CD4-positive, alpha-beta T cell (primary cell): ENCODE measurements around the gene PLEK. TPM values are rescaled to one million over a fixed set of nuclear protein-coding genes. Genes with fewer than 3 reads are reported as not detected.

Experiments
- ATAC-seq: fragments of 200-7000 bp; cut with Tn5 transposase; one replicate; pipeline ENCODE4 v1.10.0; 2022; ENCODE audit warnings: mild to moderate bottlenecking; ENCODE audit not compliant: poor library complexity
- CTCF ChIA-PET: fragments of 350-600 bp; sonication (Branson Sonifier 250); formaldehyde crosslinking; loops from one replicate; lab custom pipeline; 2021; ENCODE audit warnings: antibody characterized with exemption, inconsistent platforms; lab: Charles Lee
- POLR2A ChIA-PET: fragments of 350-600 bp; sonication (Branson Sonifier 250); formaldehyde crosslinking; loops from one replicate; lab custom pipeline; 2021; ENCODE audit warnings: antibody characterized with exemption, inconsistent platforms; lab: Charles Lee
- DNase-seq, 14 experiments: peaks; one replicate each; pipeline ENCODE4 v3.0.0-alpha.2; 2013 to 2020; ENCODE audit warnings: mixed read lengths in 2 of 14
- H3K27ac ChIP-seq, 2 donors: one replicate each; pipeline versions ENCODE4 v1.5.1 to v1.7.0; 2013; ENCODE audit warnings: low read length in 2 of 2, low read depth in 1 of 2, mild to moderate bottlenecking in 1 of 2
- H3K27me3 ChIP-seq, 2 experiments: 1 replicate in 1 of 2; 2 replicates in 1 of 2; pipeline versions ENCODE4 v1.6.1 to v1.7.0; 2013; ENCODE audit warnings: low read length in 2 of 2, control low read depth in 1 of 2, mild to moderate bottlenecking in 1 of 2, moderate library complexity in 1 of 2; ENCODE audit not compliant: insufficient read depth in 2 of 2, control insufficient read depth in 1 of 2
- H3K36me3 ChIP-seq: one replicate; pipeline ENCODE4 v1.6.1; 2013; ENCODE audit warnings: low read length, control low read depth; ENCODE audit not compliant: insufficient read depth
- H3K4me1 ChIP-seq: one replicate; pipeline ENCODE4 v1.6.1; 2013; ENCODE audit warnings: low read length, control low read depth; ENCODE audit not compliant: insufficient read depth
- H3K4me3 ChIP-seq: one replicate; pipeline ENCODE4 v1.5.1; 2013; ENCODE audit warnings: mild to moderate bottlenecking, low read length, moderate library complexity
- H3K9me3 ChIP-seq, 2 experiments: 1 replicate in 1 of 2; 2 replicates in 1 of 2; pipeline versions ENCODE4 v1.6.1 to v1.7.0; 2013; ENCODE audit warnings: low read length in 2 of 2, mild to moderate bottlenecking in 2 of 2, control low read depth in 1 of 2, moderate library complexity in 1 of 2; ENCODE audit not compliant: control insufficient read depth in 1 of 2, insufficient read depth in 1 of 2
- H3K27ac Mint-ChIP-seq: one replicate; pipeline ENCODE4 v1.8.0; 2020; ENCODE audit warnings: mixed read lengths
- H3K27me3 Mint-ChIP-seq: one replicate; pipeline ENCODE4 v1.8.0; 2021; ENCODE audit warnings: mixed read lengths
- H3K36me3 Mint-ChIP-seq: one replicate; pipeline ENCODE4 v1.8.0; 2021; ENCODE audit warnings: low read depth, mixed read lengths
- H3K4me1 Mint-ChIP-seq: one replicate; pipeline ENCODE4 v1.8.0; 2021; ENCODE audit warnings: low read depth, mixed read lengths
- H3K4me3 Mint-ChIP-seq: one replicate; pipeline ENCODE4 v1.8.0; 2020; ENCODE audit warnings: mild to moderate bottlenecking, mixed read lengths
- H3K9me3 Mint-ChIP-seq: one replicate; pipeline ENCODE4 v1.8.0; 2020; ENCODE audit warnings: mixed read lengths
- intact Hi-C, 2 experiments: fragments of 100-400 bp; cut with DNase I in 1 of 2; cut with micrococcal nuclease in 1 of 2; formaldehyde crosslinking; loops; one replicate each; pipeline versions ENCODE4 v1.15.1 to v1.9.0; 2023 to 2025; cut with DNase I, micrococcal nuclease
- total RNA-seq, 174 experiments: library from RNA in 2 of 174; stranded (reverse) in 2 of 174; gene quantifications; one replicate each; pipeline ENCODE4 v1.2.3 and lab custom pipeline; 2021 to 2026
- TF ChIP-seq, protein P1 (sequence below): fragments of 200-600 bp; IDR thresholded peaks from one replicate; pipeline ENCODE4 v1.8.0; 2022; ENCODE audit warnings: antibody characterized with exemption, mild to moderate bottlenecking

Gene PLEK
- total RNA-seq, 2 experiments from 2014 or later = 5.3 to 6.3 TPM

DNA sequence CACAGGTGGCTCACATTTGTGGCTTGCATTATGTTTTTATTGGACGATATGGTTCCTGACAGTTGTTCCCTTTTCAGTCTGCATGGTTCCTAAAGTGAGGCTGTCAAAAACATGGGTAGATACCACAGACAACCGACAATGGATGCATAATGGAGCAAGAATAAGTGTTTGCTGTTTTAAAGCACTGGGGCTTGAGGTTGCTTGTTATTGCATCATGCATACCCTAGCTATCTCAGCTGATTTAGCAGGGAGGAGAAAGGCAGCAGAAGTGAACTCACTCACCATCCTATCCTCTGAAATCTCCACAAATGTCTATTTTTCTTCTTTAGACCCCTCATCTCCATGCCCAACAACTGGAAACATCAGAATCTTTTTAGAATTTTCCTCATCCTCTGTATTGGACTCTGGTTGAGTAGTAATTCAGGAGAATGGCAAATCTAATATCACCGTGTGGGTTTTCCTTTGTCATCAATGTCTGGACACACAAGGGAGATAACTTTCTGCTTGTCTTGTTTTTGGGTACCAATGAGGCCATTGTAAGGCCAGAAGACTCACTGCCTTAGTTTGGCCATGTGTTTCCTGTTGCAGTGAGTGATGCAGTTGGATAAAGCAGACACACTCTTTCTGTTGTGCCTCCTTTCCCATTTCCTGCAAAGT lies 55.3 kb downstream of the PLEK start:
- intact Hi-C loops = no loop called here
- H3K9me3 ChIP-seq = no peaks in the 10 kb centered on the region
- ATAC-seq = no peak
- DNase-seq = no peak
- no peak overlapping the region for H3K27ac ChIP-seq
- H3K27me3 ChIP-seq = no peaks in the 10 kb centered on the region
- peaks cover 32% of the 10 kb centered on the region for H3K4me1 ChIP-seq
- CTCF ChIA-PET = no interaction called here
- Mint-ChIP-seq H3K27me3 (no peaks in the 10 kb centered on the region), H3K36me3 (no peaks in the 10 kb centered on the region), H3K4me3 (no peak overlapping the region), H3K27ac (no peak overlapping the region), H3K4me1 (no peaks in the 10 kb centered on the region), H3K9me3 (no peaks in the 10 kb centered on the region)
- H3K36me3 ChIP-seq = no peaks in the 10 kb centered on the region
- no peak overlapping the region for H3K4me3 ChIP-seq
- POLR2A ChIA-PET = no interaction called here
- TF ChIP-seq, protein P1, sequence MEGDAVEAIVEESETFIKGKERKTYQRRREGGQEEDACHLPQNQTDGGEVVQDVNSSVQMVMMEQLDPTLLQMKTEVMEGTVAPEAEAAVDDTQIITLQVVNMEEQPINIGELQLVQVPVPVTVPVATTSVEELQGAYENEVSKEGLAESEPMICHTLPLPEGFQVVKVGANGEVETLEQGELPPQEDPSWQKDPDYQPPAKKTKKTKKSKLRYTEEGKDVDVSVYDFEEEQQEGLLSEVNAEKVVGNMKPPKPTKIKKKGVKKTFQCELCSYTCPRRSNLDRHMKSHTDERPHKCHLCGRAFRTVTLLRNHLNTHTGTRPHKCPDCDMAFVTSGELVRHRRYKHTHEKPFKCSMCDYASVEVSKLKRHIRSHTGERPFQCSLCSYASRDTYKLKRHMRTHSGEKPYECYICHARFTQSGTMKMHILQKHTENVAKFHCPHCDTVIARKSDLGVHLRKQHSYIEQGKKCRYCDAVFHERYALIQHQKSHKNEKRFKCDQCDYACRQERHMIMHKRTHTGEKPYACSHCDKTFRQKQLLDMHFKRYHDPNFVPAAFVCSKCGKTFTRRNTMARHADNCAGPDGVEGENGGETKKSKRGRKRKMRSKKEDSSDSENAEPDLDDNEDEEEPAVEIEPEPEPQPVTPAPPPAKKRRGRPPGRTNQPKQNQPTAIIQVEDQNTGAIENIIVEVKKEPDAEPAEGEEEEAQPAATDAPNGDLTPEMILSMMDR = no peak

DNA sequence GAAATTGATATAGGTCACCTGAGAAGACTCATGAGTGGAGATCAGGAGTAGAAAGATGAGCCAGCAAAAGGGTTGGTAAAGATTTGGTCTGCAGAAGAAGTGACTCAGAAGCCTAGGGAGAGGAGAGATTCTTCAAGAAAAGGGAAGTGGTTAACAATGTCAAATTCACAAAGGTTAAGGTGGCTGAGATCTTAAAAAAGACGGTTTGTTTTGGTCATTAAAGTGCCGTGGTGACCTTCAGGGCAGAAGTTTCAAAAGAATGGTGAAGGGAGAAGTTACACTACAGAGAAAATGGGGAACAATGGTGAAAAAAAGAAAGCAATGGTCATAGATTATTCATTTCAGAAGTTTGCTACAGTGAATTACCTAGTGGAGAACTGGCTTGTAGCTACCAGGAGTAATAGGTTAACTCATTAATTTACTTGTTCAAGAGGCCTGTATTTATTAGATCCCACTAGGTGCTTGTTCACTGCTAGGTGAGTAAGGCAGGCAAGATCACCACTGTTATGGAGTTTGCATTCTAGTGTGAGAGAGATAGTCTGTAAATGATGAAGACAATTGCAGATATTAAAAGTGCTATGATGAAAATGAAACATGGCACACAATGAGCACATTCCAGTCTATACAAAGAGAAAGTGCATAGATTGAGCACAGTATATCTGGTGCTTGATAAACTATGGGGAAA lies 59.0 kb downstream of the PLEK start:
- ChIA-PET POLR2A (interaction anchor here (0.8 kb wide), 1 partner anchor 13 kb away, joined by 3 read pairs; no protein-coding TSS in a partner anchor), CTCF (no interaction called here)
- no peaks in the 10 kb centered on the region for H3K9me3 ChIP-seq
- no peak overlapping the region for H3K4me3 ChIP-seq
- H3K36me3 Mint-ChIP-seq = no peaks in the 10 kb centered on the region
- no peaks in the 10 kb centered on the region for H3K27me3 ChIP-seq
- DNase-seq (peak in 3 of 14 experiments; percentile 52 to 71 (median 59)), ATAC-seq (peak; percentile 45)
- H3K4me1 ChIP-seq = peaks cover 43% of the 10 kb centered on the region
- H3K9me3 Mint-ChIP-seq = no peaks in the 10 kb centered on the region
- H3K36me3 ChIP-seq = no peaks in the 10 kb centered on the region
- H3K4me3 Mint-ChIP-seq = no peak overlapping the region
- H3K4me1 Mint-ChIP-seq = peaks cover 8% of the 10 kb centered on the region
- intact Hi-C loops = no loop called here
- no peak overlapping the region for H3K27ac Mint-ChIP-seq
- peak overlapping the region in 1 of 2 donors; percentile 28 for H3K27ac ChIP-seq
- no peaks in the 10 kb centered on the region for H3K27me3 Mint-ChIP-seq
- TF ChIP-seq, protein P1 = no peak

DNA sequence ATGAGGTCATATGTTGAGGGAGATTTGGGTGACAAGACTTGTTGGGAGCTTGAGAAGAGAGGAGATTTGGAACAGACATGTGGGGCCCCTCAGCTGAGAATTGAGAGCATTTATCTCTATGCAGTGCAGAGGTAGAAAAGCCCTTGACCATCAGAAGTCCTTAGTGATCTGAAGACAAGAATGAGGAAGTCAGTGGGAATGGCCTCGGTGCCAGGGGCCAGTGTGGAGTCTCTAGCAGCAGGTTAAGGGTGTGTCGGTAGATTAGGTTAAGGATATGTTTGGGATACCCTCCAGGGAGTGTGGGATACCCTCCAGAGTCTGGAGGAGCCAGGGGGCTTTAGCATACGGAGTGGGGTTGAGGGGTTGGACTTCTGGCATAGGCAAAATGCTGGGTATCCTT lies 60.4 kb downstream of the PLEK start:
- Mint-ChIP-seq H3K27ac (no peak overlapping the region), H3K9me3 (no peaks in the 10 kb centered on the region), H3K27me3 (no peaks in the 10 kb centered on the region), H3K4me1 (peaks cover 8% of the 10 kb centered on the region), H3K4me3 (no peak overlapping the region), H3K36me3 (no peaks in the 10 kb centered on the region)
- ATAC-seq (no peak), DNase-seq (no peak)
- no peak overlapping the region for H3K4me3 ChIP-seq
- H3K27ac ChIP-seq = no peak overlapping the region
- no peaks in the 10 kb centered on the region for H3K36me3 ChIP-seq
- POLR2A ChIA-PET = no interaction called here
- intact Hi-C loops = no loop called here
- no peaks in the 10 kb centered on the region for H3K27me3 ChIP-seq
- peaks cover 43% of the 10 kb centered on the region for H3K4me1 ChIP-seq
- H3K9me3 ChIP-seq = no peaks in the 10 kb centered on the region
- CTCF ChIA-PET = no interaction called here
- TF ChIP-seq, protein P1 = no peak
